ENCODE measurements around the gene GFRA3.

DNA sequence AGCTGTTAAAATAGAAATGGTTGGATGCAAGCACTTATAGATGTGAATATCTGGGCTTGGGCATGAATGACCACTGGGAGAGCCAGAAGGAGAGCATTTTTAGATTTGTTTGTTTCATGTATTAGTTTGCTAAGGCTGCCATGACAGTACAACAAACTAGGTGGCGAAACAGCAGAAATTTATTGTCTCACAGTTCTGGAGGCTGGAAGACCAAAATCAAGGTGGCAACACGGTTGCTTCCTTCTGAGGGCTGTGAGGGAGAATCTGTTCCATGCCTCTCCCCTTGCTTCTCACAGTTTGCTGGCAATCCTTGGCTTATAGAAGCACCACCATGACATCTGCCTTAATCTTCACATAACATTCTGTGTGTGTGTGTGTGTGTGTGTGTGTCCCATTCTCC lies 41.1 kb downstream of the GFRA3 start:
- TF ChIP-seq, protein P1, sequence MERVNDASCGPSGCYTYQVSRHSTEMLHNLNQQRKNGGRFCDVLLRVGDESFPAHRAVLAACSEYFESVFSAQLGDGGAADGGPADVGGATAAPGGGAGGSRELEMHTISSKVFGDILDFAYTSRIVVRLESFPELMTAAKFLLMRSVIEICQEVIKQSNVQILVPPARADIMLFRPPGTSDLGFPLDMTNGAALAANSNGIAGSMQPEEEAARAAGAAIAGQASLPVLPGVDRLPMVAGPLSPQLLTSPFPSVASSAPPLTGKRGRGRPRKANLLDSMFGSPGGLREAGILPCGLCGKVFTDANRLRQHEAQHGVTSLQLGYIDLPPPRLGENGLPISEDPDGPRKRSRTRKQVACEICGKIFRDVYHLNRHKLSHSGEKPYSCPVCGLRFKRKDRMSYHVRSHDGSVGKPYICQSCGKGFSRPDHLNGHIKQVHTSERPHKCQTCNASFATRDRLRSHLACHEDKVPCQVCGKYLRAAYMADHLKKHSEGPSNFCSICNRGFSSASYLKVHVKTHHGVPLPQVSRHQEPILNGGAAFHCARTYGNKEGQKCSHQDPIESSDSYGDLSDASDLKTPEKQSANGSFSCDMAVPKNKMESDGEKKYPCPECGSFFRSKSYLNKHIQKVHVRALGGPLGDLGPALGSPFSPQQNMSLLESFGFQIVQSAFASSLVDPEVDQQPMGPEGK (CRISPR knock-in tag; IDR thresholded peaks at IDR 0.05; ENCODE audit: borderline replicate concordance): no peak
- no peak for TF ChIP-seq TOX (CRISPR knock-in tag; IDR thresholded peaks at IDR 0.05; ENCODE audit: borderline replicate concordance)
- TF ChIP-seq ZFP30 (CRISPR knock-in tag; IDR thresholded peaks at IDR 0.05): no peak
- no peak for TF ChIP-seq GLIS3 (CRISPR knock-in tag; IDR thresholded peaks at IDR 0.05)
- no peak for TF ChIP-seq ARNTL (CRISPR knock-in tag; IDR thresholded peaks at IDR 0.05; ENCODE audit: borderline replicate concordance, low read depth)
- TF ChIP-seq OSR1 (CRISPR knock-in tag; IDR thresholded peaks at IDR 0.05): no peak
- TF ChIP-seq POU6F1 (CRISPR knock-in tag; IDR thresholded peaks at IDR 0.05; ENCODE audit: borderline replicate concordance, low read depth): no peak

Measured in SK-N-SH treated with all-trans-retinoic acid at 6 μM for 48 hours (cell line).